Neural progenitor cell (in vitro differentiated cells): ENCODE data around the gene RAN.

Experiments used
- EZH2phosphoT487 ChIP-seq: fragments of 200-600 bp; sonication (generic); IDR thresholded peaks from 2 replicates; pipeline ENCODE4 v1.6.1; 2017; ENCODE audit warnings: antibody characterized with exemption
- TF ChIP-seq, protein P1 (sequence below): fragments of 200-600 bp; sonication (generic); IDR thresholded peaks from 2 replicates; pipeline ENCODE4 v1.5.1; 2017; ENCODE audit warnings: antibody characterized with exemption, mild to moderate bottlenecking

- TF ChIP-seq, protein P1, sequence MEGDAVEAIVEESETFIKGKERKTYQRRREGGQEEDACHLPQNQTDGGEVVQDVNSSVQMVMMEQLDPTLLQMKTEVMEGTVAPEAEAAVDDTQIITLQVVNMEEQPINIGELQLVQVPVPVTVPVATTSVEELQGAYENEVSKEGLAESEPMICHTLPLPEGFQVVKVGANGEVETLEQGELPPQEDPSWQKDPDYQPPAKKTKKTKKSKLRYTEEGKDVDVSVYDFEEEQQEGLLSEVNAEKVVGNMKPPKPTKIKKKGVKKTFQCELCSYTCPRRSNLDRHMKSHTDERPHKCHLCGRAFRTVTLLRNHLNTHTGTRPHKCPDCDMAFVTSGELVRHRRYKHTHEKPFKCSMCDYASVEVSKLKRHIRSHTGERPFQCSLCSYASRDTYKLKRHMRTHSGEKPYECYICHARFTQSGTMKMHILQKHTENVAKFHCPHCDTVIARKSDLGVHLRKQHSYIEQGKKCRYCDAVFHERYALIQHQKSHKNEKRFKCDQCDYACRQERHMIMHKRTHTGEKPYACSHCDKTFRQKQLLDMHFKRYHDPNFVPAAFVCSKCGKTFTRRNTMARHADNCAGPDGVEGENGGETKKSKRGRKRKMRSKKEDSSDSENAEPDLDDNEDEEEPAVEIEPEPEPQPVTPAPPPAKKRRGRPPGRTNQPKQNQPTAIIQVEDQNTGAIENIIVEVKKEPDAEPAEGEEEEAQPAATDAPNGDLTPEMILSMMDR: no peak
- no peak for TF ChIP-seq EZH2phosphoT487
Observed at GRCh38 chr12:130827432-130827831, 44.4 kb upstream of the RAN start.
